Measurements from ENCODE around the gene SH3GL1.

Gene SH3GL1

GRCh38 chr19:4389064-4389375, 11.3 kb downstream of the SH3GL1 start:
- Histone ChIP-seq H3K9me3 (ENCODE audit: low read depth, low read length) (no peaks in the 10 kb centered on the region), H3K9ac (ENCODE audit: insufficient read length) (no peak overlapping the region), H3K27ac (no peak overlapping the region), H3K4me3 (no peak overlapping the region), H3K36me3 (ENCODE audit: insufficient read depth, low read length) (0 out of 2 replicates have a peak, but pooled peaks cover 3% of the 10 kb centered on the region)
- no peak for TF ChIP-seq EZH2 (IDR thresholded peaks at IDR 0.05)
- TF ChIP-seq POLR2AphosphoS5 (IDR thresholded peaks at IDR 0.05; ENCODE audit: borderline replicate concordance, low read depth, low read length): no peak
- no peak for DNase-seq (ENCODE audit: low read depth, low spot score)

GRCh38 chr19:4388337-4389063, 11.8 kb downstream of the SH3GL1 start:
- Histone ChIP-seq H3K4me3 (no peak overlapping the region), H3K9me3 (ENCODE audit: low read depth, low read length) (no peaks in the 10 kb centered on the region), H3K36me3 (ENCODE audit: insufficient read depth, low read length) (0 out of 2 replicates have a peak, but pooled peaks cover 3% of the 10 kb centered on the region), H3K9ac (ENCODE audit: insufficient read length) (no peak overlapping the region), H3K27ac (no peak overlapping the region)
- no peak for TF ChIP-seq EZH2 (IDR thresholded peaks at IDR 0.05)
- no peak for TF ChIP-seq FOXP2 (optimal IDR thresholded peaks at IDR 0.05; ENCODE audit: control extremely low read depth, extremely low read length, insufficient read depth)
- no peak for TF ChIP-seq POLR2AphosphoS5 (IDR thresholded peaks at IDR 0.05; ENCODE audit: borderline replicate concordance, low read depth, low read length)
- no peak for DNase-seq (ENCODE audit: low read depth, low spot score)

GRCh38 chr19:4386041-4386782, 14.1 kb downstream of the SH3GL1 start:
- no peak overlapping the region for H3K9ac ChIP-seq (ENCODE audit: insufficient read length)
- no peak overlapping the region for H3K4me3 ChIP-seq
- no peak for TF ChIP-seq EZH2 (IDR thresholded peaks at IDR 0.05)
- TF ChIP-seq FOXP2 (optimal IDR thresholded peaks at IDR 0.05; ENCODE audit: control extremely low read depth, extremely low read length, insufficient read depth): no peak
- TF ChIP-seq POLR2AphosphoS5 (IDR thresholded peaks at IDR 0.05; ENCODE audit: borderline replicate concordance, low read depth, low read length): no peak
- no peak overlapping the region for H3K27ac ChIP-seq
- H3K9me3 ChIP-seq (ENCODE audit: low read depth, low read length): no peaks in the 10 kb centered on the region
- 0 out of 2 replicates have a peak, but pooled peaks cover 3% of the 10 kb centered on the region for H3K36me3 ChIP-seq (ENCODE audit: insufficient read depth, low read length)
- DNase-seq (ENCODE audit: low read depth, low spot score): no peak

- H3K36me3 ChIP-seq (ENCODE audit: insufficient read depth, low read length): 0 out of 2 replicates have a peak, but pooled peaks cover 3% of the 10 kb centered on the region
These were observed 14.9 kb downstream of the SH3GL1 start for GRCh38 chr19:4385291-4386040.

GRCh38 chr19:4380254-4380727, 20.1 kb downstream of the SH3GL1 start:
- no peak overlapping the region for H3K4me3 ChIP-seq
- no peak for DNase-seq (ENCODE audit: low read depth, low spot score)
- H3K9me3 ChIP-seq (ENCODE audit: low read depth, low read length): no peaks in the 10 kb centered on the region
- no peaks in the 10 kb centered on the region for H3K36me3 ChIP-seq (ENCODE audit: insufficient read depth, low read length)
- no peak for TF ChIP-seq FOXP2 (optimal IDR thresholded peaks at IDR 0.05; ENCODE audit: control extremely low read depth, extremely low read length, insufficient read depth)
- no peak for TF ChIP-seq EZH2 (IDR thresholded peaks at IDR 0.05)
- no peak for TF ChIP-seq POLR2AphosphoS5 (IDR thresholded peaks at IDR 0.05; ENCODE audit: borderline replicate concordance, low read depth, low read length)
- H3K27ac ChIP-seq: no peak overlapping the region
- no peak overlapping the region for H3K9ac ChIP-seq (ENCODE audit: insufficient read length)

More at GRCh38 chr19:4385291-4386040, 14.9 kb downstream of the SH3GL1 start:
- Histone ChIP-seq H3K4me3 (no peak overlapping the region), H3K27ac (no peak overlapping the region), H3K9me3 (ENCODE audit: low read depth, low read length) (no peaks in the 10 kb centered on the region), H3K9ac (ENCODE audit: insufficient read length) (no peak overlapping the region)
- DNase-seq (ENCODE audit: low read depth, low spot score): no peak
- TF ChIP-seq FOXP2 (optimal IDR thresholded peaks at IDR 0.05; ENCODE audit: control extremely low read depth, extremely low read length, insufficient read depth): no peak
- TF ChIP-seq EZH2 (IDR thresholded peaks at IDR 0.05): no peak
- TF ChIP-seq POLR2AphosphoS5 (IDR thresholded peaks at IDR 0.05; ENCODE audit: borderline replicate concordance, low read depth, low read length): no peak

GRCh38 chr19:4379383-4380253, 20.7 kb downstream of the SH3GL1 start:
- no peak overlapping the region for H3K4me3 ChIP-seq
- no peak overlapping the region for H3K9ac ChIP-seq (ENCODE audit: insufficient read length)

GRCh38 chr19:4378886-4379285, 21.5 kb downstream of the SH3GL1 start:
- H3K27ac ChIP-seq: no peak overlapping the region
- DNase-seq (ENCODE audit: low read depth, low spot score): no peak
- no peaks in the 10 kb centered on the region for H3K9me3 ChIP-seq (ENCODE audit: low read depth, low read length)
- H3K36me3 ChIP-seq (ENCODE audit: insufficient read depth, low read length): no peaks in the 10 kb centered on the region
- no peak for TF ChIP-seq FOXP2 (optimal IDR thresholded peaks at IDR 0.05; ENCODE audit: control extremely low read depth, extremely low read length, insufficient read depth)
- no peak for TF ChIP-seq EZH2 (IDR thresholded peaks at IDR 0.05)
- no peak for TF ChIP-seq POLR2AphosphoS5 (IDR thresholded peaks at IDR 0.05; ENCODE audit: borderline replicate concordance, low read depth, low read length)
- H3K4me3 ChIP-seq: no peak overlapping the region
- H3K9ac ChIP-seq (ENCODE audit: insufficient read length): no peak overlapping the region

More at GRCh38 chr19:4379383-4380253, 20.7 kb downstream of the SH3GL1 start:
- H3K36me3 ChIP-seq (ENCODE audit: insufficient read depth, low read length): no peaks in the 10 kb centered on the region
- H3K9me3 ChIP-seq (ENCODE audit: low read depth, low read length): no peaks in the 10 kb centered on the region
- no peak overlapping the region for H3K27ac ChIP-seq
- DNase-seq (ENCODE audit: low read depth, low spot score): no peak
- TF ChIP-seq FOXP2 (optimal IDR thresholded peaks at IDR 0.05; ENCODE audit: control extremely low read depth, extremely low read length, insufficient read depth) (no peak), POLR2AphosphoS5 (IDR thresholded peaks at IDR 0.05; ENCODE audit: borderline replicate concordance, low read depth, low read length) (no peak), EZH2 (IDR thresholded peaks at IDR 0.05) (no peak)

Measured in SK-N-MC (cell line).